C4-2B (cell line): ENCODE results near the gene BCL10.
A peak's percentile ranks its signal among the peaks of the same experiment; 100 is the strongest.

ENCODE experiments used
- H3K27ac ChIP-seq: fragments of 450-650 bp; 2 replicates; pipeline ENCODE4 v1.5.1; 2017
- CTCF ChIP-seq: fragments of 450-650 bp; conservative IDR thresholded peaks from 2 replicates; pipeline ENCODE4 v1.5.1; 2017; ENCODE audit warnings: mild to moderate bottlenecking
- ZFX ChIP-seq: fragments of 450-650 bp; IDR thresholded peaks from 2 replicates; pipeline ENCODE4 v1.6.1; 2017

The BCL10 gene

GRCh38 chr1:85308833-85309350, 32.5 kb upstream of the BCL10 start:
- H3K27ac ChIP-seq: no peak overlapping the region

GRCh38 chr1:85307987-85308832, 31.8 kb upstream of the BCL10 start:
- TF ChIP-seq ZFX: no peak
- peak; percentile 98 for TF ChIP-seq CTCF

More at GRCh38 chr1:85308833-85309350, 32.5 kb upstream of the BCL10 start:
- no peak for TF ChIP-seq ZFX
- TF ChIP-seq CTCF: no peak

GRCh38 chr1:85306236-85306635, 29.8 kb upstream of the BCL10 start:
- H3K27ac ChIP-seq: no peak overlapping the region
- TF ChIP-seq ZFX (no peak), CTCF (no peak)

More at GRCh38 chr1:85307987-85308832, 31.8 kb upstream of the BCL10 start:
- no peak overlapping the region for H3K27ac ChIP-seq

GRCh38 chr1:85303440-85304162, 27.2 kb upstream of the BCL10 start:
- no peak overlapping the region for H3K27ac ChIP-seq
- no peak for TF ChIP-seq CTCF
- no peak for TF ChIP-seq ZFX

- TF ChIP-seq CTCF: no peak
- TF ChIP-seq ZFX: no peak
- no peak overlapping the region for H3K27ac ChIP-seq
Observed at GRCh38 chr1:85300140-85300539, 23.7 kb upstream of the BCL10 start.

- no peak for TF ChIP-seq ZFX
- no peak for TF ChIP-seq CTCF
- peak overlapping the region; percentile 73 for H3K27ac ChIP-seq
Observed at GRCh38 chr1:85297855-85298629, 21.6 kb upstream of the BCL10 start.
